GM21528 (cell line): Measurements from ENCODE around the gene LRRC38.
"Not testable (repeated sequence)": the region's sequence is repeated elsewhere in the genome, so short reads cannot be mapped to it uniquely, and the experiment has no call there.

Experiments used
- ATAC-seq: cut with Tn5 transposase; IDR thresholded peaks from one replicate; pipeline ENCODE4 v1.9.1; 2021; ENCODE audit warnings: mild to moderate bottlenecking, moderate library complexity; ENCODE audit not compliant: unreplicated experiment, low FRiP score

The LRRC38 gene, protein sequence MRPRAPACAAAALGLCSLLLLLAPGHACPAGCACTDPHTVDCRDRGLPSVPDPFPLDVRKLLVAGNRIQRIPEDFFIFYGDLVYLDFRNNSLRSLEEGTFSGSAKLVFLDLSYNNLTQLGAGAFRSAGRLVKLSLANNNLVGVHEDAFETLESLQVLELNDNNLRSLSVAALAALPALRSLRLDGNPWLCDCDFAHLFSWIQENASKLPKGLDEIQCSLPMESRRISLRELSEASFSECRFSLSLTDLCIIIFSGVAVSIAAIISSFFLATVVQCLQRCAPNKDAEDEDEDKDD

DNA sequence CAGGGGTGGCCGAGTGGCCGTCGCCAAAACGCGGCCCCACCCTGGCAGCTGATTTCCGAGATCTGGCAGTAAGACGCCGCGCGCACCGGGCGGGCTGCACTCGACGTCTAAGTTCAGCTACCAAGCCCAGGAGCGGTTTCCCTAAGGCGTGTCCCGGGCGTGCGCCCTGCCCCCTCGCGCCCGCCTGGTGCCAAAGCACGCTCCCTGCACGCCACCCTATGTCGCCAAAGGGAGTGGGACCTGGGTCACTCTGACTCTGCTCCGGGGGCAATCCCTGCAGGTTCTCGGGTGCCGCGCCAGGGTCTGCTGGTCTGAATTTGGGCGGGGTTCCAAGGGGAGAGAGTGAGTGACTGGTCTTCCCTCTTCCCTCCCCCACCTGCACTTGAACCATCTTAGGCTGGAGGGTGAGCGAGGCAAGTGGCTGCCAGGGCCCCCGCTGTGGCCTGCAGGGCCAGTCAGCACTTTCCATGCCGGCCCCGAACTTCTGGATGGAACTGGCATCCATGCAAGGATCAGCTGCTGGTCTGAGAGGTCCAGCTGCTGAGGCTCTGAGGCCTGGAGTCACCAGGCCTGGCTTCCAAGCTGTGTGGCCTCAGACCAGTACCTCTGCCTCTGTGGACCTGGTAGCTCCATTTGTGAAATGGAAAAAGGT, at the start of gene LRRC38:
TSS of gene LRRC38 (minus strand) at position 109 of the 652 bp plus-strand sequence. CDS start 410 bp downstream, outside the sequence.
- ATAC-seq, result no peak

DNA sequence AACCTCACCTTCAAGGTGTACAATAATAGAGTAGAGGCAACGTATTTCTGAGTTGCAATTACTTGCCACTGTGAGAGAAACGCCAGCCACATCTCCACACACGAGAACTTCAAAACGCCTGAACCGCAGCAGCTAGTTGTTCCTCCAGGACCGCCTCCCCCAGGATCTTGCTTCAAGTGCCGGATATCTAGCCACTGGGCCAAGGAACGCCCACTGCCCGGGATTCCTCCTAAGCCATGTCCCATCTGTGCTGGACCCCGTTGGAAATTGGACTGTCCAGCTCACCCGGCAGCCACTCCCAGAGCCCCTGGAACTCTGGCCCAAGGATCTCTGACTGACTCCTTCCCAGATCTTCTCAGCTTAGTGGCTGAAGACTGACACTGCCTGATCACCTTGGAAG, 49.2 kb upstream of the LRRC38 start:
- ATAC-seq, result not testable (repeated sequence)

DNA sequence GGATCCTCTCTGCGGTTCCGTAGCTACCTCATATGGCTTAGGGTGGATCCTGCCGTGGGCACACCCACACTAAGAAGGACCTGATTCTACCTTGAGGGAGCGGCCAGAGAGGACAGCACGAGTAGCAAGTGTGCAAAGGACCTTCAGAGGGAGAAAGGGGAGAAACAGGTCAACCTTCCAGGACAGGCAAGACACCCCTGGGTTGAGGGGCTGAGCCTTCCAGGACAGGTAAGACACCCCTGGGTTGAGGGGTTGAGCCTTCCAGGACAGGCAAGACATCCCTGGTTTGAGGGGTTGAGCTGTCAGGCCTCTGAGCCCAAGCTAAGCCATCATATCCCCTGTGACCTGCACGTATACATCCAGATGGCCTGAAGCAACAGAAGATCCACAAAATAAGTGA, 46.7 kb upstream of the LRRC38 start:
- ATAC-seq, result no peak

DNA sequence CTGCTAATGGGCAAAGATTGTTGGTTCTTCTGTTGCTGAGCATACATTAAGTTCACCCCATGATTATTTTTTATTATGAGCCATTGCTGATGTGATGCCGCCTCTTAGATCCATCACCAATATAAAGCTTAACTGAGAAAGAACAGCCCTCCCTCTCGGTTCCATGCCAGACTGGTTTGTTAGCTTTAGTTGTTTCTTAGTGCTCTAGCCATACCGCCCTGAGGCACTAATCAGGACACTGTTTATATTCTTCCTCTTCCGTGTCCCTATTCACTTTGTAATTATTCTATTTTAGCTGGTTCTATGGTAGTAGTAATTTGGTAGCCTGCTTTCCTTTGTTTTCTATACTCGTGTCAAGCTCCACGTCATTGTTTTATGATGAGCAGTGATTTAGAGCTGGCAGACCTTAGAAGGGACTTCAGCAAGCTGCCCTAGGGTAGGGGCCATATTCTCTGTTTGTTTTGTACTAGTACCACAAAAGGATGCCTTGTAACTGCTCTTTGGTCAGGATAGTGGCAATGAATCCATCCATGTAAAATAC, 42.5 kb upstream of the LRRC38 start:
- ATAC-seq, result no peak

DNA sequence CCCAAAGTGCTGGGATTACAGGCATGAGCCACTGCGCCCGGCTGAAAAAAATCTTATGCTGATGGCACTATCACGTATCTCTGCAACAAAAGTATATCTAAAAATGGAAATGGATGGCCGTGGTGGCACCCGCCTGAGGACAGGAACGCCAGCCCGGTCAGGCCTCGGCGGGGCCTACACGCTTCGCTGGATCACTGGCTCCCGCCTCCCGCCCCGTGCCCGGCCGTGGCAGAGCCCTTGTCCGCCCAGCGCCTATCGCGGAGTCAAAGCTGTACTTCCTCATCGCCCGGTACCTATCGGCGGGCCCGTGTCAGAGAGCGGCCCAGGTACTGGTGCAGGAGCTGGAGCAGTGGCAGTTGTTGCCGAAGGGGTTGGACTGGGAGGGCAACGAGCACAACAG, 41.0 kb upstream of the LRRC38 start:
- no peak for ATAC-seq

DNA sequence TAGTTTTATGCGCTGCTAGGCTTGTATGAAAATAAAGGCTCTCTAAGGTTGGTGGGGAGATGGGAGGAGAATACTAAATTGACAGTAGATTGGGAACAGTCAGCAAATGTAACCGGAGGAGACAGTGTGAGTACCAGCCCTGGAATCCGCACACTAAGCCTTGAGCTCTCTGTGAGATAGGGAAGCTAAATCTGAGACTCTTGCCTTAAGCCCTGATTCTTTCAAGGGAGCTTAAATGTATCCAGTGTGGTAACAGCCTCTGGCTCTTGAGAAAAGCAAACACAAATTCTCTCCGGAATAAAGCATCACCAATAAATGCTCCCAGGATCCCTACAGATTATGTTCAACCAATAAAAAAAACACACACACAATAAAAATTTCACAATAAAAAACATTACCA, 36.9 kb upstream of the LRRC38 start:
- ATAC-seq, result no peak

DNA sequence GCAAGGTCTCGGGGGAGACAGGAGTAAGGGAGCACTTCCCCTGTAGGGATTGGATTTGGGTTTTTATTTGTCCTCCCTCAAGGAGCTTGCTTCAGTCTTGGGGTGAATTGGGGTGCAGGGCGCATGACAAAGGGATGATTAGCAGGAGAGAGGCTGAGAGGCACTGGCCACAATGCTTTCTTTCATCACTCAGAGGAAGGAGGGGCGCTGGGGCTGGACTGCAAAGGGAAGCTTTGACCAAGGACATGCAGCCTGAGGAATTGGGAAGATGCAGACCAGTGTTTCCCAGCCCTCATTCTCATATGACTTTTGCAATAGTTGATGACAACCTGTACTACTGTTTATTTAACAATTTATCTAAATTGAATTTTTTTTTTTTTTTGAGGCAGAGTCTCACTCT, 35.7 kb upstream of the LRRC38 start:
- no peak for ATAC-seq

DNA sequence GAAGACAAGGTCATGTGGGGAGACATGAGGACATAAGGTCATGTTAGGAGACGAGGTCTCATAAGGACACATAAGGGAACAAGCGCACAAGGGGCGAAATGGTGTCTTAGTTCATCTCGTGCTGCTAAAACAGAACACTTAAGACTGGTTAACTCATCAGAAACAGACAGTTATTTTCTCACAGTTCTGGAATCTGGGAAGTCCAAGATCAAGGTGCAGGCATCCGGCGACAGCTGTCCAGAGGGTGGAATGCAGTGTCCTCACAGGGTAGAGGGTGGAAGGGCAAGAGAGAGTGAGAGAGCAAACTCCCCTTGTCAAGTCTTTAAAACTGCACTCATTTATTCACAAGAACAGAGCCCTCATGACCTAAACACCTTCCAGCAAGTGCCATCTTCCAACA, 35.2 kb upstream of the LRRC38 start:
- ATAC-seq, result no peak

DNA sequence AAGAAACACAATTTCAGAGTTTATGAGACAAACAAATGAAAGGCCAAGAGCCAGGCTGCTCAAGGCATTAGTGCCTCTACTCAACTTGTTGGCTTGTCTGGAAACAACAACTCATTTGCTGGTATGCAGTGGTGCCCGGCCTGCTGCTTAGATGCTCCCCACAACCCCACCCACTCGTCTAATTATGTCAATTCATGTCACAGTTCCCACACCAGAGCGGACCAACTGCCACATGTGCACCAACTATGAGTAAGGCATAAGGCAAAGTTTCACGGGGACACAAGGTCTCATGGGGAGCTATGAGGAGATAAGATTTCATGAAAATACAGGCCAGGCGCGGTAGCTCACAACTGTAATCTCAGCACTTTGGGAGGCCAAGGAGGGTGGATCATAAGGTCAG, 34.5 kb upstream of the LRRC38 start:
- ATAC-seq, result no peak

DNA sequence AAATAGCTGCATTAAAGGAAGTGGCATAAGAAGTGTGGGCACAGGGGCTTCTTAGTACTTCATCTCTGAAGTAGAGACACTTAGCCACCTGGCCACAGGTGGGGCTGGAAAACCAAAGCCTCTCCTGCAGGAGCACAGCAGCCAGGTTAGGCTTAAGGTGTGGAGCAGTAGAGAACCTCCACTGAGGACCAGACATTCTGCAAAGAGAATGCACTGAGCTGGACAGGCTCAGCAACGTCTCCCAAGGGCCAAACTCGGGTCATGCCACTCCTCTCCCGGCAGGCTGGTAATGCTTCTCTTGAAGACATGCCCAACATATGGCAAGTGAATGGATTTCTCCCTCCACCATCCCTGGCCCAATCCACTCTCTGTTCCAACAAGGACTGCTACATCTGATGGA, 33.0 kb upstream of the LRRC38 start:
- no peak for ATAC-seq

DNA sequence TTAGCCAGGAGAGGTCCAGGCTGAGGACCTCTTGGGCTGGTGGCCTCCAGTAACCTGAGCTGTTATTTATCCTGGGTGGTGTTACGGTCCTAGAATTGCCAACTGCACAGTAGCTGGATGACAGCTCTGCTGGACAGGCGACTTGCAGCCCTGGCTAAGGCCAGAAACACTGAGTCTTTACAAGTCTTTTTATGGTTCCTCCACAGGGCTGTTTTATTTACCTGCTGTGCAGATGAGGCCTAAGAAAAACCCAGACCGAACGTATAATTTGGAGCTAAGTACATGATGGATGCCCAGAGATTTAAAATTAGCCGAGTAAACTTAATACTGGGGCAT, 30.4 kb upstream of the LRRC38 start:
- ATAC-seq, result no peak

DNA sequence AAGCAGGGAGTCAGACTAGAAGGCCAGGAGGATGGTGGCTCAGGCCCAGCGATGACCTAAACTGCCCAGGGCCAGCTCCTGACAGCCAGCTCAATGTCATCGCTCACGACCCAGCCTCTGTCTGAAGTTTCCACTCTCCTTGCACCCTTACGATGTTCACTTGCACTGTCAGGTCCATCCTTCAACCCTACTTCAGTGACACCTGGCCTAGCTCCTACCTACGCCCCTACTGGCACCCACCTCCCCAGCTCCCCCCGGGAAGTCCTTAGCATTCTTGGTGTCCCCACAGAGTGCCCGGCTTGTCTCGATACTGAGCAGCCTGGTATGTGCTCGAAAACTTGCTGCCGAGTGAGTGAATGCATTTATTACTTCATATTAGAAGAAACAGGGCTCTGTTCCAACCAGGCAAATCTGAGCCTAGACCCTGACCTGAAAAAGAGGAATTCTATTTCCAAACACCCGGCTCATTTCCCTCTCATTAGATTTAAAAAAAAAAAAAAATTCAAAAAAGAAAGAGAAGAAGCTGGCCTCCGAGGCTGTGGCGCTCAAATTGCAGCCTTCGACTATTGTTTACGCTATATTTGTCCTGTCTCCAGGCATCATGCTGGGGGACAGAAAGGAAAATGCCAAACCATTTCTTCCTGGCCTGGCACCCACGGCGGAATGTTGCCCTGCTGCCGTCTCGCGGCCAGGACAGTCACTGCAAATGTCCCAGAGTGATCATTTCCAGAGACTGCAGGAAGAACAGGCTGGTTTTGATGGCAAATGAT, 29.8 kb upstream of the LRRC38 start:
- ATAC-seq, result no peak

DNA sequence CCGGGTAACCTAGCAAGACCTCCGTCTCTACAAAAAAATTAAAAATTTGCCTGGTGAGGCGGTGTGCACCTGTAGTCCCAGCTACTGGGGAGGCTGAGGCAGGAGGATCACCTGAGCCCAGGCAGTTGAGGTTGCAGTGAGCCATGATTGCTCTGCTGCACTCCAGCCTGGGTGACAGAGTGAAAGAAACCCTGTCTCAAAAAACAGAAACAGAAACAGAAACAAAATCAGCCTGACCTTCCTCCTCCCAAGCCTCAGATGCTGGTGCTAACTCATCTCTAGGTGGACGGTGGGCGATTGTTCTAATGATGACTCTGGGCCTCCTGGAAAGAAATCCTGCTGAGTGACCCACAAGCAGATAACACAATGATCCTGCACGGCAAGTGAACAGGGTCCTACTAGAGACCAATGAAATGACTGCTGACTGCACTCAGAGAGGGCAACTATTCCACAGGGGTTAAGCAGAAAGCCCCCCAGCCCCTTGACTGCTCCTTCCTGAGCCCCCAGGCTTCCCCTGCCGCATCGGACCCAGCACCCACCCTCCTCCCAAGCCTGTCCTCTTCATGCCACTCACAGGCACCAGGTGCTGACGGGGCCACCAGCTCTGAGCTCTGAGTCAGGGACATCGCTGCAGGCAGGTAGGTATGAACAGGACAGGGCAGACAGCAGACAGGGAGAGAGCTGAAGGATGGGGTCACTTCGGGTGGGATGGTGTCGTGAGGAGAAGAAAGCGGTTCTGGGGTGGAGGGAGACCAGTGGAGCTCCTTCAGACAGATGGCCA, 27.8 kb upstream of the LRRC38 start:
- ATAC-seq, result no peak

DNA sequence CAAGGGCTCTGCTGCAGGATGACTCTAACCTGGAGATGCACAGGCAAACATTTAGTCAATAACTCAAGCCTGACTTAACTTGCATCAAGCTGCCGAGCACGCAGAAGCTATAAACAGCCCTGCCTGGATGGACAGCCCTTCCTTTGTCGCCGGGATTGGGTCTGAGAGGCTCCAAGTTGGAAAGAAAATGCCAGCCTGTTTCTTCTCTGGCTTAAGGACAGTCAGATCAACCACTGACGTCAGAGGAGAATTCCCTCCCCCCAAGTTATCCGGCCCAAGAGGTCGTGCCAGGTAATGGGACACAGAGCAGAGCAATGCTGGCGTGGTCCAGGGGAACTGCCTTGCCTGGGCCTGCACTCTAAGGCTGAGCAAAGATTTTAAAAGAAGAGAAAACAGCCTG, 27.1 kb upstream of the LRRC38 start:
- ATAC-seq, result no peak

DNA sequence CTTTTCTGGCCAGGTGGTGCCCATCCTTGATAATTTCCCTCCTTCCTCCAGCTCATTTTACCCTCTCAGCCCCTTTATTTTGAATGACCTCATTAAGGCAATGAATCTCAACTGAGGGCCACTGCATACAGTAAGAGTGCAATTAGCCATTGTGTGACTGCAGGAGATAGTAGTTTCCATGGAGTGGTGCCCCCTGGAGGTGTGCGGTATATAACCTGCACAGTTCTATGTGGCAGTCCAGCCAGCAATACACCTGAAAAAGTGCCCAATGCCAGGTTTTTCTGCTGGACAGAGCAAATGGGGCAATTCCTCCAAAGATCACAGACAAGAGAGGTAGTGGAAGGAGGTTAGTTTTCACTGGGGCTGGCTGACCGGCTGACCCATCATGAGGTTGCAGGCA, 25.9 kb upstream of the LRRC38 start:
- no peak for ATAC-seq

DNA sequence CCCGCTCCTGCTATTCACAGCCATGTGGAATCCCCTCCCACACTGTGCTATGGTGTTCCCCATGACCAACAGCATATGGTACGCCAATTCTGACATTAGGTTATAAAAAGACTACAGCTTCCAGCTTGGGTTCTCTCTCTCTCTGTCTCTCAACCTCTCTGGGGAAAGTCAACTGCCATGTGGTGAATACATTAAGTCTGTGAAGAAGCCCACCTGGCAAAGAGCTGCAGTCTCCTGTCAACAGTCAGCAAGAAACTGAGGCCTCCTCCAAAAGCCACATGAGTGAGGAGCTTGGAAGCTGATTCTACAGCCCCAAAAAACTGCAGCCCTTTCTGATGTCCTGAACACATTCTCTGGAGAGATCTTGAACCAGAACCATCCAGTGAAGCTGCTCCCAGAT, 25.0 kb upstream of the LRRC38 start:
- no peak for ATAC-seq

DNA sequence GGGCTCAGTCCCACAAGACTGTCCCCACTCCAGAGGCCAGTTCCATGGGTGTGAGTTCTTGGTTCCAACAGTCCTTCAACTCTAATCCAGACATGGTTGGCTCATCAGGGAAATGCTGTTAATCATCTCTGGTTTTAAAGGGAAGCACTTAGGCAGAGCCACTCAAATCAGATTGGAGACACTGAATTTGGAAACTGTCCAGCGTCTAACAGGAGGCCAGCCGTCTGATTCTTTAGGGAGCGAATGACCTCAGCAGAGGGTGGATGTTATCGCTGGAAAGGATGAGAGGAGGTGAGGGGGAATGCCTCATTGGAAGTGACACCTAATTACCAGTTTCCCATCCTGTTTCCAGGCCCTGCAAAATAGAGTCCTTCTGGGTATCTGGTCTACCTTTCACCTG, 22.8 kb upstream of the LRRC38 start:
- ATAC-seq, result no peak

DNA sequence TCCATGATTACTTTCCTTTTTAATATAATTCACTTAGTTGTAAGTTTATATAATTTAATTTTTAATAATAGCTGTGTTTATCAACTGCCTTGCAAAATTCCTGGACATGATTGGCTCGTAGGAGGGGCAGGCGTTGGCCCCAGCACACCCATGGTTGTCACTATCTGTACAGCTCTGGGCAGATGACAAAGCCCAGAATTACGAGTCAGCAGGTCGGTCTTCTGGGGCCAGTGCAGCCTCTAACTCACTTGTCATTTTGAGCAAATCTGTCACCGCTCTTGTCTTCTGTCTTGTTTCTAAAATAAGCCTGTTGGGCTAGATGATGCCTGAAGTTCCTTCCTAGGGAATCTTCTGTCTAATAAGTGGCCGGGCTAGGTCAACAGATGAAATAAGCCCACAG, 21.4 kb upstream of the LRRC38 start:
- ATAC-seq, result no peak

DNA sequence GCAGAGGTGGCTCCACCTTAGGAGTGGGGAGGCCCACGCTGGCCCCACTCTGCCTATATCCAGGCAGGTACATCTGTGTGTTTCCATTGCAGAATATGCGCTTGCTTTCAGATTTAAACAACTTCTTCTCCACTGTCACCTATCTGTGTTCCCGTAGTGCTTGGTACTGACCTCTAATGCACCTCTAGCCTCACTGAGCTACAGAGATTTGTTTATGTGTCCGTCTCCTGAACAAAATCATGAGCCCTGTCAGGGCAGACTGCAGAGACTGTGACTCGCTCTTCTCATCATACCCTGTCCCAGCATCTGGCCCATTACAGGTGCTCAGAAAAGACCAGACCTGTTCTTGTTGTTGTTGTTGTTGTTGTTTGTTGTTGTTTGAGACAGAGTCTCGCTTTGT, 14.5 kb upstream of the LRRC38 start:
- no peak for ATAC-seq

DNA sequence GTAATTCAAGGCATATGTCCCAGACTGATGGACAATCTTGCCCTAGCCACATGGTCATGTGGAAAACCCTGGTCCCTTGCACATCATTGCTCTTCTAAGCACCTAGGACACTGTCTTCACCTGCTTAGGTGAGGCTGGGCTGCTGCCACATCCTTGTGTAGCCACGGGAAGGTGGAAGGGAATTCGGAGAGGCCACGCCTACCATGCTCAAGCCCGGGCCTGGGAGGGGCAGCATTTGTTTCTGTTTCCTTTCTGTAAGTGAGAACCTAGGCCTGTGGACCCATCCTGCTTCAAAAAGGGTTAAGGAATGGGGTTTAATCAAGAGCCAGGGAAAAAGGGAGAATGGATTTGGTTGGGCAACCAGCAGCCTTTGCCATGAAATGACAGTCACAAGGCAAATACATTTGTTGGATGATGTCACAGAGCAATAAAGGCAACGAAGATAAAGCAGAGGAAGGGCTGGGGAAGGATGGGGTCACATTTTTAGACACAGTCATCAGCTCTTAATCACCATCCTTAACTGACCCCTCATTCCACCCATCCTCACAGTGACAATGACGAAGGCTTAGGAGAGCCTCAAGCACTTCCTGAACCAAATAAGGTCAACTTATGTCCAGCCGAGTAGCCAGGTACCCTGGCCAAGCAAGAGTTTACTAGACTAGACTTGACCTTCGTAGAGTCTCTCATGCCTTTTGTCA, 10.1 kb upstream of the LRRC38 start:
- no peak for ATAC-seq
